Right atrium auricular region (tissue), 2 donors: ENCODE measurements around the gene GRIK4. TPM values are rescaled to one million over a fixed set of nuclear protein-coding genes. Genes with fewer than 3 reads are reported as not detected.

Experiments
- DNase-seq: peaks from one replicate; pipeline ENCODE4 v3.0.0-alpha.2; 2019; ENCODE audit warnings: low spot score
- H3K27ac ChIP-seq, 2 donors: fragments of 200-600 bp; sonication (generic); 1 replicate in 1 of 2; 2 replicates in 1 of 2; pipeline ENCODE4 v1.5.1; 2016 to 2019
- H3K27me3 ChIP-seq, 2 donors: fragments of 200-600 bp; sonication (generic); one replicate each; pipeline versions ENCODE4 v1.5.1 to v1.6.0; 2017 to 2019
- H3K36me3 ChIP-seq: fragments of 200-600 bp; sonication (generic); one replicate; pipeline ENCODE4 v1.5.1; 2016
- H3K4me1 ChIP-seq, 2 donors: fragments of 200-600 bp; sonication (generic); one replicate each; pipeline versions ENCODE4 v1.5.1 to v1.6.0; 2017 to 2019
- H3K4me3 ChIP-seq, 2 donors: fragments of 200-600 bp; sonication (generic); 1 replicate in 1 of 2; 2 replicates in 1 of 2; pipeline ENCODE4 v1.5.1; 2017 to 2019; ENCODE audit warnings: mild to moderate bottlenecking in 1 of 2, moderate library complexity in 1 of 2
- H3K9me3 ChIP-seq, 2 donors: fragments of 200-600 bp; sonication (generic); one replicate each; pipeline ENCODE4 v1.5.1; 2019
- CTCF ChIP-seq, 2 donors: fragments of 200-600 bp; sonication (generic); IDR thresholded peaks; one replicate each; pipeline ENCODE4 v1.5.1; 2019; ENCODE audit warnings: antibody characterized with exemption in 2 of 2
- total RNA-seq, 2 donors: library from RNA; depleted of rRNA; stranded (reverse); fragments of >200 nt; gene quantifications; one replicate each; pipeline ENCODE4 v1.1.0, GENCODE V29; 2016

The GRIK4 gene
- total RNA-seq, 2 donors from 2014 or later = 0.04 to 0.30 TPM

GRCh38 chr11:120586728-120587127 is 75.2 kb downstream of the GRIK4 start:
- H3K27me3 ChIP-seq = no peaks in the 10 kb centered on the region
- no peak overlapping the region for H3K27ac ChIP-seq
- H3K9me3 ChIP-seq = peaks cover 0 to 12% of the 10 kb centered on the region in 2 donors
- no peak for TF ChIP-seq CTCF (IDR thresholded peaks at IDR 0.05)
- H3K4me3 ChIP-seq = no peak overlapping the region
- no peak for DNase-seq
- no peaks in the 10 kb centered on the region for H3K4me1 ChIP-seq
- H3K36me3 ChIP-seq = no peaks in the 10 kb centered on the region

GRCh38 chr11:120587299-120587698 is 75.8 kb downstream of the GRIK4 start:
- TF ChIP-seq CTCF (IDR thresholded peaks at IDR 0.05) = no peak
- H3K9me3 ChIP-seq = peaks cover 0 to 12% of the 10 kb centered on the region in 2 donors
- H3K27ac ChIP-seq = no peak overlapping the region
- H3K4me1 ChIP-seq = no peaks in the 10 kb centered on the region
- H3K36me3 ChIP-seq = no peaks in the 10 kb centered on the region
- no peaks in the 10 kb centered on the region for H3K27me3 ChIP-seq
- no peak for DNase-seq
- H3K4me3 ChIP-seq = no peak overlapping the region

GRCh38 chr11:120589376-120589775 is 77.8 kb downstream of the GRIK4 start:
- Histone ChIP-seq H3K36me3 (no peaks in the 10 kb centered on the region), H3K27ac (no peak overlapping the region), H3K4me1 (no peaks in the 10 kb centered on the region), H3K9me3 (no peaks in the 10 kb centered on the region), H3K27me3 (no peaks in the 10 kb centered on the region), H3K4me3 (no peak overlapping the region)
- TF ChIP-seq CTCF (IDR thresholded peaks at IDR 0.05) = no peak
- DNase-seq = no peak

- H3K36me3 ChIP-seq = no peaks in the 10 kb centered on the region
- H3K27ac ChIP-seq = no peak overlapping the region
- TF ChIP-seq CTCF (IDR thresholded peaks at IDR 0.05) = no peak
- H3K4me1 ChIP-seq = no peaks in the 10 kb centered on the region
- DNase-seq = no peak
- no peaks in the 10 kb centered on the region for H3K9me3 ChIP-seq
- no peak overlapping the region for H3K4me3 ChIP-seq
- H3K27me3 ChIP-seq = no peaks in the 10 kb centered on the region
These were observed 78.9 kb downstream of the GRIK4 start for GRCh38 chr11:120590472-120590871.

GRCh38 chr11:120594746-120595145 is 83.2 kb downstream of the GRIK4 start:
- no peaks in the 10 kb centered on the region for H3K4me1 ChIP-seq
- no peaks in the 10 kb centered on the region for H3K27me3 ChIP-seq
- no peaks in the 10 kb centered on the region for H3K36me3 ChIP-seq
- DNase-seq = no peak
- no peak overlapping the region for H3K4me3 ChIP-seq
- no peaks in the 10 kb centered on the region for H3K9me3 ChIP-seq
- no peak overlapping the region for H3K27ac ChIP-seq
- TF ChIP-seq CTCF (IDR thresholded peaks at IDR 0.05) = no peak

- no peaks in the 10 kb centered on the region for H3K9me3 ChIP-seq
- no peaks in the 10 kb centered on the region for H3K27me3 ChIP-seq
- H3K4me1 ChIP-seq = no peaks in the 10 kb centered on the region
- H3K36me3 ChIP-seq = no peaks in the 10 kb centered on the region
- H3K4me3 ChIP-seq = no peak overlapping the region
- no peak overlapping the region for H3K27ac ChIP-seq
- no peak for TF ChIP-seq CTCF (IDR thresholded peaks at IDR 0.05)
- no peak for DNase-seq
These were observed 84.0 kb downstream of the GRIK4 start for GRCh38 chr11:120595557-120595956.
